ENCODE data around the gene PDLIM7.

Gene PDLIM7

GRCh38 chr5:177523711-177524538, 26.5 kb upstream of the PDLIM7 start:
- no peak for DNase-seq

GRCh38 chr5:177520916-177521513, 23.6 kb upstream of the PDLIM7 start:
- no peak for DNase-seq

DNA sequence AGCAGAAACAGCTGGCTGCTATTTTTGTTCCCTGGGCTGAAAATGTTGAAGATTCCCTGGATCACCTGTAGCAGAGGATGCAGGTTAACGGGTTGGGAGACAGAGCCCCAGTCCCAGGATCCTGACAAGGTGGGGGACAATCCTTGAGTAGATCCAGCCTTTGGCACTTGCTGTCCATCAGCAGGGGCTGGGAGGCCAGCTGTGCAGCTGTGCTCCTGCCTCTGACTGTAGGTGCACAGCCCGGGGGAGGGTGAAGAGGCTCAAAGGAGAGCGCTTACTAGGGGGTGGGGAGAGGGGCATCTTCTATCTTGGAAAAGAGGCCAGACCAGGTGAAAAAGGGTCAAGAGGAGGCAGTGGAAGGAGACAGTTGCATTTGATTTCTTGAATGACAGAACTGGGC, 22.9 kb upstream of the PDLIM7 start:
- DNase-seq: no peak

DNA sequence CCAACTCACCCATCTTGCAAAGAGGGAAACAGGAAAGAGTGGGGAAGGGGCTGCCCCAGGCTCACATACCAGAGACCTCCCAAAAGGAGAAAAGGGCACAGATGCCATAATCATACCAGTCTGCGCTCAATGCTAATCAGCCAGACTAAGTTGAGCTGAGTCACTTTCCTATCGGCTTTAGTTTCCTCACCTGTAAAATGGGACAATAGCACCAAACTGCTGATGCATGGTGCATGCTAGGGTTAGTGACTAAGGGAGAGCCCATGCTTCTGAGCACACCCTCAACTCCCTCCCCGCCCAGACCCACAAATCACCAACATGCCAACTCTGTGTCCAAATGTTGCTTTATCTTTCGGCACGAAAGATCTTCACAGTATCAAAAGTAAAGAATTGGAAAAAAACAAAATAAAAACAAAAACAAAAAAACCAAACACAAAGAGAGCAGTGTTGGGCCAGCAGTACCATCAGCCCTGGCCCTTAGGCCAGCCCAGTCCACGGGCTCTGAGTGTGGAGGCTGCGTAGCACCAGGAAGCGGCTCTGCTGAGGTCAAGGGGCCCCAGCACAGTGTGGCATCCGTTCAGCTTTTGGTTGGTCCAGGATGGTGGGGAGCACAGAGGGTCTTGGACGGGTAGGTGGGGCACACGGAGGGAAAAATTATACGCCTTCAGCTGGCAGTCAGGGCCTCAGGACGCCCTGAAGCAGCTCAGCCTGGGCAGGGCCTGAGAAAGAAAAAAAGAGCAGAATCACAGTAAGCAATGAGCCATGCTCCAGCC, 22.2 kb upstream of the PDLIM7 start:
- DNase-seq: no peak

- peak; percentile 98 for DNase-seq
These were observed 19.5 kb upstream of the PDLIM7 start, which contains the start of gene DDX41 for GRCh38 chr5:177516601-177517568. DDX41 (minus strand) TSS chr5:177516961; CDS start chr5:177516945, 16 bp downstream.

DNA sequence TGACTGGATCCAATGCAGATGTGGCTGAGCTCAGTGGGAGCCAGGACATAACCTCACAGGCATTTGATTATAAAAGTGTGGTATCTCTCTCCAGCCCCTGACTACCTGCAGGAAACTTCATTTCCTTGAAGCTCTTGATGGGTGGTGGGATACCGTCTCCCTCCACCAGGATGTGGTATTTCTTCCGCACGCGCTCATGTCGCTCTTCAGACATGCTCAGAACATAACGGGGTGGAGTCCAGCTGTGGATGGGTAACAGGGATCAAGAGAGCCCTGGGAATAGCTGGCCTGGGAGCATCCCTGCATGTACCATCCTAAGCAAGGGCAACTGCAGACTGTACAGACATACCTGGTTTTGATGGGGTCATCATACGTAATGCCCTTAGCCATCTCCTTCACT, 18.2 kb upstream of the PDLIM7 start:
- DNase-seq: no peak

DNA sequence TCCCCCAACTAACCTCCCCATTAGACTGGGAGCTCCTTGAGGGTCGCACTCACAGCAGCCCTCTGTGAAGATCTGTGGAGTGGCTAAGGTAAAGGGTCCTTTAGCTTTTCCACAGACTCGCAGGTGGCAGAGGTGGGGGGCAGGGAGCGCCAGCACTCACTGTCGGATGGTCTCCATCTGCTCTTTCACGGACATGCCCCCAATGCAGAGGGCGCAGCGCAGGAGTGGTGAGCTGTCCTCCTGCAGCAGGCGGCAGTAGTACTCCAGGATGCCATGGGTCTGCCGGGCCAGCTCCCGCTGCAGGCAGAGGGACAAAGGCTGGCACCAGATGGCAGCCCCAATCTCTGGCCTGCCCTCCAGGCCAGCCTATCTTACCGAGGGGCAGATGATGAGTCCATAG, 17.1 kb upstream of the PDLIM7 start:
- no peak for DNase-seq

DNA sequence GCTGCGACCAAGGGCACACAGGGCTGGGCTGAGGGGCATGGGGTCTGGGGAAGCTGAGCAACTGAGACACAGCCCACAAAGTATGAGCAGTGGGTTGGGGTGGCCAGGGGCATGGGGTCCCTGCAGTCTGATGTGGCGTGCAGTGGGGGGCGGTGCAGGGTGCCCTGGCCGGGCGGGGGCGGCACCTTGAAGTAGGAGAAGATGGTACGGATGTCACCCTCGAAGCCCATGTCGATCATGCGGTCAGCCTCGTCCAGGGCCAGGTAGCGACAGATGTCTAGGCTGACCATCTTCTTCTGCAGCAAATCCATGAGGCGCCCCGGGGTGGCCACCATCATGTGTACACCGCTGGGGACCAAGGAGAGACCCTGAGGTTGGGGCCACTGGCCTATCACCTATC, 16.1 kb upstream of the PDLIM7 start:
- DNase-seq: no peak

DNA sequence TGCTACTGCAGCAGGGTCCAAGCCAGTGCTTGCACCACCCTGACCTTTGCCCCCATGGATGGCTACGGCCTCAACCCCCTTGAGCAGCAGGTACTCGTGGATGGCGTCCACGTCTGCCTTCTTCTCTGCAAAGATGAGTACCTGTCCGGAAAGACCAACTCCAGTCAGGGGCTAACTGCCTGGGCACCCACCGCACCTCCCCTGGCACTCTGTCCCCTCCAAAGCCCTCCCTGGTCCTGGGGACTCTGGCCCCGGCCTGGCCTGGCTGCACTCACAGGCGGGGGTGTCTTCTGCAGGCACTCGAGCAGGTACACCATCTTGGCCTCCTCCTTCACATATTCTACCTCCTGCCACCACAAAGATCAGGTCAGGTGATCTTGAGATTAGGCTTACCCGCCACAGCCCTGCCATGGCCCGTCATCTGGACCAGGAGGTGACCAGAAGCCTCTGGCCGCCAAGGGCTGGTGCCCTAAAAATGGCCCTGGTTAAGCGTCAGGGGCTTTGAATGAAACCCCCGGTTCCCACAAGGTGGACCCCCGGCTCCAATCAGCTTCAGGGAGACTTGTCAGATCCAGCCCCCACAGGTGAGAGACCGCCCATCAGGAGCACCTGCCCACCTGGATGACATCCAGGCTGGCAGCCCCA, 15.5 kb upstream of the PDLIM7 start:
- DNase-seq: no peak

- no peak for DNase-seq
These were observed 14.6 kb upstream of the PDLIM7 start for GRCh38 chr5:177511796-177512675.

DNA sequence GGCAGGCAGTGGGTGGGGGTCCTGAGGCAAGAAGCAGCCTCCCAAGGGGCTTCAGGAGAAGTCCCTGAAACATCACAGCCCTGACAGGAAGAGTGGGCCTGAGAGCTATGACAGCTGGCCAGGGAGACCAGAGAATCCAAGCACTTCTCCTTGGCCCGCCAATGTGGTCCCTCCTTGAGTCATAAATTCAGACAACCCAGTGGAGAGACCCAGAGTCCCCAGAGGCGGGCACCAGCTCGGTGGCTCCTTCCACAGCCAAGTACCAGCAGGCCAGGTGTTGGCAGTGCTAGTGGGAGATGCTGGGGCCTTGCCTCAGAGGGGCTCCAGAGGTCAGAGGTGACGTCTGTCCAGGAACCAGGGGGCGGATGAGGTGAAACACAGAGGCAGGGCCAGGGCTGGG, 13.8 kb upstream of the PDLIM7 start:
- peak; percentile 23 for DNase-seq

DNA sequence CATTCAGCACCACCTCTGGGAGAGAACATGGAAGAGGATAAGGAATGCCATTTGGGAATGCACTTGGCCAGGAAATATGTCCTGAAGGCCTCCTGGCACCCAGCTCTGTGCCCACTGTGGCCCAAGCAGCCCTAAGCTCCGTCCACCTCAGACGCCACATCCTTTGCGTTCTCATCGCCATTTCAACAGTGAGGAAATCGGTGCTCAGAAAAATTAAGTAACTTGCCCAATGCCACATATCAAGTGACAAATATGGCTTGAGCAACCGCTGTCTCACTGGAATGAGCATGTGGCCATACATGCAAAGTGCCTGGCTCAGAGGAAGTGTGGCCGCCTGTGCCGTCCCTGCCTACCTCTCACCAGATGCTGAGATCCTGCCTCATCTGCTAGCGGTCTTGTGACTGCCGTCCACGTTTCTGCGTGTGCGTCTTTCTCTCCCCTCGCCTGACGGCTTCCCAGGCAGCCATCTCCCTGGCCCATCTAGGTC, 13.2 kb upstream of the PDLIM7 start:
- DNase-seq: peak; percentile 94

DNA sequence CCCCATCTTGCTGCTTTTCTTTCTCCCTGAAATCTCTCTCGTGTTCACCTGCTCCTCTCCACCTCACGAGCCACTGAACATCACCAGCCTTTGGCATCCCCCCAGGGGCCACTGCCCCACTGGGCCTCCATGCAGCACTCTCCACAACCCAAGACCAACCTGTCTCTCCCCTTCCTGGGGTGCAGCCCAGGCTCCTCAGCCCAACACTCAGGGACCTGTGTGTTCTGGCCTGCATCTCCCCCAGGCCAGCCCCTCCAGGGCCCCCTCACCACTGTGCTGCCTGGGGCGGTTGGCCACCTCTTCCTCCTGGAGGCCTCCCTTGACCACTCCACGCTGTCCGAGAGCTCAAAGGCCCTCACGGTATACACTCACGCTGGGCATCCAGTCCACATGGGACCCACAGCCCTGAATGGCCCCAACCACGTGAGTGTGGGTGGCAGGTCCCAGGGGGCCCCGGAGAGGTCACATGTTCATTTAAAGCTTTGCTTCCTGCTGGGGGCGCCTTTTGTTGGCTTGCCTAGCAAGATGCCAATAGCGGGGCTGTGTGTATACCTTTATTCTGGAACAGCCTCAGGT, 12.7 kb upstream of the PDLIM7 start:
- peak; percentile 21 for DNase-seq

DNA sequence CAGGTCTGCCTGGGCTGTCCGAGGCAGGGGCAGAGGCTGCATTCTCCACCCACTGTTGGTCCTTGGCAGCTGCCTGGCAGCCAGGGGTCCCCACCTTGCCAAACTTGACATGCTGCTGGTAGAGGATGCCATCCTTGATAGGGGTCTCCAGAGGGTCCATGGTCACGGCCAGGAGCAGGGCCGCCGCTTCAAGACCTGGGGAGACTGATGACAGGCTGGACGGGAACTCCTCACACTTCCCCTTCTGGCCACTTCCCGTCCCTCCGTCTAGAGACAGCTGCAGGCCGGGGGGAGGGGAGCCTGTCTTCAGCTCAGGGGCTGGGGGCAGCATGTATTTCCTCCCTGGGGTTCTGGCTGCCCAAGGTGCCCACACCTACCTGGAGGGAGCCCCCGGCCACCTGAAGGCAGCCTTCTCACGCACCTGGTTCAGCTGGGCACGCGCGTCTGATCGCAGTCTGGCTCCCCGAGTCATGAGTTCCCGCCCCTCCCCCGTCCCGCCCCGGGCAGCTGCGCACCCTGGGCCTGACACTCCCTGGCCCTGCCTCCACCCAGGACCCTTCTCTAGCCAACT, 12.1 kb upstream of the PDLIM7 start, which contains the start of gene DOK3:
TSS of gene DOK3 (minus strand) at position 446 of the 571 bp plus-strand sequence. CDS start at position 160, 286 bp downstream.
- peak; percentile 76 for DNase-seq

GRCh38 chr5:177508837-177509236, 11.4 kb upstream of the PDLIM7 start:
- peak; percentile 44 for DNase-seq

DNA sequence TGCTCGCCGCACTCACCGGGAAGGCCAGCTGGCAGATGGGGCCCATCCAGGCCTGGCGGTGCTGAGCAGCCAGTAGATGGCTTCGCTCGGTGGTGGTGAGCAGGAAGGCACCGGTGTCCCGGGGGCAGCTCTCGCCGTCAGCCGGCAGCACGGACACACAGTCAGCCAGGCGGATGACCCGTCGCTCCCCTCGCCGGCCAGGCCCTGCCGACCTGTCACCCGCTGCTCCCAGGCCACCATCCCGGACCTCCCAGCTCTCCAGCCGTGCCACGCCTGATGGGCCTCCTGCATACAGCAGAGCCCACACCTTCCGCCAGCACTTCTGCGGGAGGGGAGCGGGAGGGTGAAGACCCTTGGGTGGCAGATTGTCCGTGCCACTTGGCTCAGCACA, 10.8 kb upstream of the PDLIM7 start:
- DNase-seq: peak; percentile 30

DNA sequence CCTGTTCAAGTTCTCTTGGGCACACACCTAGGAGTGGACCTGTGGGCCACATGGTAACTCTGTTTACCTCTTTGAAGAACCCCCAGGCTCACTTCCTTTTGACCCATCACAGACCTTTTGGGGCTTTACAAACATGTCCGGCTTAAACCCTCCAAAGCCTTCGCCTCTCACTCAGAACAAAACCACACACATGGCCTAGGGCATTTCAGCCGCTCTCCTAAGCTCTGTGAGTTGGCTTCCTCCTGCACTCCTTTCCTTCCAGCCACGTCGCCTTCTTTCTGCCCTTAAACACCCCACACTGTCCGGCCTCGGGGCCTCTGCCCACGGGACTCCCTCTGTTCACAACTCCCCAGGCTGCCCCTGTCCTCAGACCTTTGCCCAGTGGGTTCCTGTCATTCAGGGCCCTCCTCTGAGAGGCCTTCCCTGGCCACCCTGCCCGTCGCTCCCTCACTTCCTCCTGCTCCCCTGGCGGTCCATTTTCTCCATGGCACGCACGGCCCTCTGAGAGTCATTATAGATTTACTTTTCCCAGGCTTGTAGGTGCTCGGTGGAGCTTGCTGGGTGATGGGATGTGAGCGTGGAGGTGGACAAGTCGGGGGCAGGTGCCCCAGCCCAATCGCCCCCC, 10.3 kb upstream of the PDLIM7 start:
- peak; percentile 61 for DNase-seq

- DNase-seq: peak; percentile 37
These were observed 9.8 kb upstream of the PDLIM7 start for GRCh38 chr5:177507165-177507564.

DNA sequence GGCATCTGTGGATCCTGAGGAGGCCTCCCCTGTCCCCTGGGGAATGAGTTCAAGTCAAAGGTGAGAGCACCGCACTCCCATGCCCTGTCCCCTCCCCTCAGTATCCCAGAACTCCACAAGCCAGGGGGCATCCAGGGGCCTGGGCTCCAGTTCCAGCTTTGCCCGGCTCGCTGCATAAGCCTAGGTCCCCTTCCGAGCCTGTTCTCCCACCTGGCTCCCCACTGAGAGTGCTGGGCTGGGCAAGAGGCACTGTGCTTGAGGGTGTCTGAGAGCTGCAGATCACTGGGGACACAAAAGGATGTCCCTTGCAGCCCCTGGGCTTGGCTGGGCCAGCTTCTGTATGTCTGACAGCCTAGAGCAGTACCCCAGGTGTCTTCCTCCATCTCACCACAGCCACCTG, 7.7 kb upstream of the PDLIM7 start:
- DNase-seq: no peak

Measured in suppressor macrophage treated with lipopolysaccharide for 4 hours (primary cell).